ENCODE measurements around the gene PRDX4. TPM values are rescaled to one million over a fixed set of nuclear protein-coding genes. Genes with fewer than 3 reads are reported as not detected.
A peak's percentile ranks its signal among the peaks of the same experiment; 100 is the strongest.

PRDX4 gene
- total RNA-seq, 2 donors from 2014 or later: 282 to 409 TPM

- WGBS, 2 donors: 77 to 84% methylated on average over 3 of the region's 3 CpGs
- intact Hi-C loops (cut with DNase I): no loop called here
- Histone ChIP-seq H3K4me3 (no peak overlapping the region), H3K27me3 (no peaks in the 10 kb centered on the region), H3K4me1 (no peaks in the 10 kb centered on the region), H3K36me3 (replicated peaks in 1 of 2; ENCODE audit: insufficient read depth in 1 of 2, low read depth in 2 of 2) (no peaks in the 10 kb centered on the region), H3K9me3 (no peaks in the 10 kb centered on the region), H3K27ac (no peak overlapping the region)
- no peak for TF ChIP-seq POLR2A (IDR thresholded peaks at IDR 0.05)
- TF ChIP-seq CTCF (IDR thresholded peaks at IDR 0.05): no peak
- no peak for ATAC-seq
- DNase-seq: no peak
Observed at GRCh38 chrX:23628131-23628530, 39.2 kb upstream of the PRDX4 start.

GRCh38 chrX:23631136-23631535, 36.2 kb upstream of the PRDX4 start:
- intact Hi-C loops (cut with DNase I): no loop called here
- no peak overlapping the region for H3K27ac ChIP-seq
- DNase-seq (no peak), ATAC-seq (no peak)
- H3K27me3 ChIP-seq: no peaks in the 10 kb centered on the region
- TF ChIP-seq CTCF (IDR thresholded peaks at IDR 0.05) (no peak), POLR2A (IDR thresholded peaks at IDR 0.05) (no peak)
- no peaks in the 10 kb centered on the region for H3K36me3 ChIP-seq (replicated peaks in 1 of 2; ENCODE audit: insufficient read depth in 1 of 2, low read depth in 2 of 2)
- H3K4me1 ChIP-seq: no peaks in the 10 kb centered on the region
- no peaks in the 10 kb centered on the region for H3K9me3 ChIP-seq
- 54 to 73% methylated on average over 4 of the region's 4 CpGs for WGBS, 2 donors
- H3K4me3 ChIP-seq: no peak overlapping the region

- TF ChIP-seq CTCF (IDR thresholded peaks at IDR 0.05) (peak in 4 of 7 experiments; percentile 24 to 47 (median 41)), POLR2A (IDR thresholded peaks at IDR 0.05) (no peak)
- DNase-seq (no peak), ATAC-seq (no peak)
- Histone ChIP-seq H3K4me1 (no peaks in the 10 kb centered on the region), H3K27ac (no peak overlapping the region), H3K9me3 (no peaks in the 10 kb centered on the region), H3K4me3 (no peak overlapping the region), H3K36me3 (replicated peaks in 1 of 2; ENCODE audit: insufficient read depth in 1 of 2, low read depth in 2 of 2) (no peaks in the 10 kb centered on the region), H3K27me3 (no peaks in the 10 kb centered on the region)
- intact Hi-C loops (cut with DNase I): no loop called here
- 19 to 36% methylated on average over 3 of the region's 3 CpGs for WGBS, 2 donors
Observed at GRCh38 chrX:23633834-23634580, 33.3 kb upstream of the PRDX4 start.

GRCh38 chrX:23637187-23637586, 30.1 kb upstream of the PRDX4 start:
- no peaks in the 10 kb centered on the region for H3K36me3 ChIP-seq (replicated peaks in 1 of 2; ENCODE audit: insufficient read depth in 1 of 2, low read depth in 2 of 2)
- WGBS, 2 donors: 100% methylated on average over 3 of the region's 4 CpGs; no CpG with 5 or more reads in 1 of the 2 donors
- TF ChIP-seq CTCF (IDR thresholded peaks at IDR 0.05) (peak in 1 of 7 experiments; percentile 6), POLR2A (IDR thresholded peaks at IDR 0.05) (no peak)
- H3K4me3 ChIP-seq: no peak overlapping the region
- DNase-seq (no peak), ATAC-seq (no peak)
- intact Hi-C loops (cut with DNase I): no loop called here
- no peaks in the 10 kb centered on the region for H3K9me3 ChIP-seq
- no peaks in the 10 kb centered on the region for H3K27me3 ChIP-seq
- no peaks in the 10 kb centered on the region for H3K4me1 ChIP-seq
- no peak overlapping the region for H3K27ac ChIP-seq

GRCh38 chrX:23643020-23643419, 24.3 kb upstream of the PRDX4 start:
- H3K27me3 ChIP-seq: no peaks in the 10 kb centered on the region
- H3K27ac ChIP-seq: peak overlapping the region in 3 of 4 donors; percentile 19 to 61 (median 49)
- no peak overlapping the region for H3K4me3 ChIP-seq
- intact Hi-C loops (cut with DNase I): no loop called here
- H3K4me1 ChIP-seq: peaks cover 35% of the 10 kb centered on the region
- TF ChIP-seq CTCF (IDR thresholded peaks at IDR 0.05): no peak
- no peak for DNase-seq
- ATAC-seq: peak; percentile 26
- WGBS, 2 donors: 9 to 19% methylated on average over 2 of the region's 2 CpGs
- no peaks in the 10 kb centered on the region for H3K9me3 ChIP-seq
- H3K36me3 ChIP-seq (replicated peaks in 1 of 2; ENCODE audit: insufficient read depth in 1 of 2, low read depth in 2 of 2): no peaks in the 10 kb centered on the region

Measured in body of pancreas (tissue), 4 donors.